ENCODE measurements around the gene NKTR.

The NKTR gene

GRCh38 chr3:42660898-42661297, 60.4 kb downstream of the NKTR start:
- no peak overlapping the region for H3K4me3 ChIP-seq (ENCODE audit: control insufficient read depth, low read depth, low read length)
- no peak for TF ChIP-seq CTCF (conservative IDR thresholded peaks at IDR 0.05; ENCODE audit: control insufficient read depth, insufficient read depth, low read depth, low read length)
- DNase-seq (ENCODE audit: low read depth), result no peak

- no peak for TF ChIP-seq CTCF (conservative IDR thresholded peaks at IDR 0.05; ENCODE audit: control insufficient read depth, insufficient read depth, low read depth, low read length)
- DNase-seq (ENCODE audit: low read depth), result no peak
- no peak overlapping the region for H3K4me3 ChIP-seq (ENCODE audit: control insufficient read depth, low read depth, low read length)
Observed at GRCh38 chr3:42661593-42662022, 61.1 kb downstream of the NKTR start.

GRCh38 chr3:42662037-42662812, 61.7 kb downstream of the NKTR start:
- no peak for DNase-seq (ENCODE audit: low read depth)
- no peak overlapping the region for H3K4me3 ChIP-seq (ENCODE audit: control insufficient read depth, low read depth, low read length)
- no peak for TF ChIP-seq CTCF (conservative IDR thresholded peaks at IDR 0.05; ENCODE audit: control insufficient read depth, insufficient read depth, low read depth, low read length)

GRCh38 chr3:42662813-42663535, 62.5 kb downstream of the NKTR start:
- no peak for TF ChIP-seq CTCF (conservative IDR thresholded peaks at IDR 0.05; ENCODE audit: control insufficient read depth, insufficient read depth, low read depth, low read length)
- no peak overlapping the region for H3K4me3 ChIP-seq (ENCODE audit: control insufficient read depth, low read depth, low read length)
- DNase-seq (ENCODE audit: low read depth), result no peak

GRCh38 chr3:42663581-42664437, 63.3 kb downstream of the NKTR start:
- TF ChIP-seq CTCF (conservative IDR thresholded peaks at IDR 0.05; ENCODE audit: control insufficient read depth, insufficient read depth, low read depth, low read length), result no peak
- no peak for DNase-seq (ENCODE audit: low read depth)
- H3K4me3 ChIP-seq (ENCODE audit: control insufficient read depth, low read depth, low read length), result no peak overlapping the region

GRCh38 chr3:42664438-42664803, 63.9 kb downstream of the NKTR start:
- TF ChIP-seq CTCF (conservative IDR thresholded peaks at IDR 0.05; ENCODE audit: control insufficient read depth, insufficient read depth, low read depth, low read length), result no peak
- H3K4me3 ChIP-seq (ENCODE audit: control insufficient read depth, low read depth, low read length), result no peak overlapping the region
- DNase-seq (ENCODE audit: low read depth), result no peak

All from fibroblast of mammary gland (primary cell).